ENCODE results near the gene ANKRD26. TPM values are rescaled to one million over a fixed set of nuclear protein-coding genes. Genes with fewer than 3 reads are reported as not detected.

Gene ANKRD26
- total and polyA plus RNA-seq, 9 of the 15 experiments (the other 6 are each of a cell fraction or from before 2014, with no cell fraction given), result 2.3 to 12.3 (median 4.9) TPM

DNA sequence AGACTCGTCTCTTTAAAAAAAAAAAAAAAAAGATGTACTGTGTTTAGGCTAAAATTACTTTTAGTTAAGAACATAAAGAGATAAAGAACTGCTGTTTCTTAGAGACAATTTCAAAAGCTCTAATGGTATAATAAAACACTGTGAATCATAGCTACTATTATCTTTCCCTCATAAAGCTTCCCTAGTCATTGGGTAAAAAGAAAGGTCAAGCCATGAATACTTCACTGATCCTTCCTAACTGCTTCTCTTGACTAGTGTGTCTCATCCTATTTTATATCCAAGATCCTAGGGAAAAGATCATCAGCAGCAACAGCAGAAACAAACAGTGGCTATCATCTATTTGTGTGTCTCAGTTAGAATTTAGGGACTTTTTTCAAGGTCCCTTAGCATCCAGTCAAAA is 43.4 kb upstream of the ANKRD26 start:
- ATAC-seq, result no peak
- H3K36me3 ChIP-seq (ENCODE audit: control insufficient read depth, insufficient read depth, low read length), result peaks cover 88% of the 10 kb centered on the region
- TF ChIP-seq, protein P1, sequence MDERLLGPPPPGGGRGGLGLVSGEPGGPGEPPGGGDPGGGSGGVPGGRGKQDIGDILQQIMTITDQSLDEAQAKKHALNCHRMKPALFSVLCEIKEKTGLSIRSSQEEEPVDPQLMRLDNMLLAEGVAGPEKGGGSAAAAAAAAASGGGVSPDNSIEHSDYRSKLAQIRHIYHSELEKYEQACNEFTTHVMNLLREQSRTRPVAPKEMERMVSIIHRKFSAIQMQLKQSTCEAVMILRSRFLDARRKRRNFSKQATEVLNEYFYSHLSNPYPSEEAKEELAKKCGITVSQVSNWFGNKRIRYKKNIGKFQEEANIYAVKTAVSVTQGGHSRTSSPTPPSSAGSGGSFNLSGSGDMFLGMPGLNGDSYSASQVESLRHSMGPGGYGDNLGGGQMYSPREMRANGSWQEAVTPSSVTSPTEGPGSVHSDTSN (CRISPR knock-in tag; IDR thresholded peaks at IDR 0.05; ENCODE audit: low read depth), result no peak
- TF ChIP-seq, protein P1 (tag; conservative IDR thresholded peaks at IDR 0.05; ENCODE audit: low read depth), result no peak
- TF ChIP-seq MCM2 (IDR thresholded peaks at IDR 0.05; ENCODE audit: low read depth), result no peak
- no peak for TF ChIP-seq ZNF124 (CRISPR knock-in tag; IDR thresholded peaks at IDR 0.05)
- no peak for TF ChIP-seq C11orf30 (IDR thresholded peaks at IDR 0.05; ENCODE audit: low read depth)
- no peak for FAIRE-seq
- ChIA-PET POLR2A (interaction anchor here (0.7 to 1.8 kb wide), 2 partner anchors 9 to 10 kb away, joined by 3 to 12 read pairs; partner anchors contain the start of genes MASTL and YME1L1), CTCF (ENCODE audit: low intra/inter-chr PET ratio) (no interaction called here)
- WGBS (ENCODE audit: insufficient coverage, low coverage, missing lambda C conversion rate), result no CpG with 5 or more reads among the region's 1 CpG
- no peak overlapping the region for H3K27ac ChIP-seq (ENCODE audit: extremely low read depth, low read depth, low read length)
- no peak overlapping the region for H3K4me2 ChIP-seq (ENCODE audit: insufficient read depth, low read length)
- intact Hi-C loops (cut with micrococcal nuclease), result no loop called here
- H3K4me1 ChIP-seq (replicated peaks in 1 of 2; ENCODE audit: control insufficient read depth in 2 of 2, insufficient read depth in 2 of 2, low read length in 2 of 2), result no peaks in the 10 kb centered on the region; a peak in 1 of 5 replicates
- H4K20me1 ChIP-seq (replicated peaks; ENCODE audit: control insufficient read depth, insufficient read depth, low read length), result no peaks in the 10 kb centered on the region
- in situ Hi-C loops (cut with MboI), result no loop called here
- DNase-seq (ENCODE audit: extremely low read depth in 1 of 4, low spot score in 3 of 4), result no peak
- no TSS peak for BruUV-seq (replicated peaks)
- H3K9me3 ChIP-seq (replicated peaks; ENCODE audit: control insufficient read depth, insufficient read depth, low read depth, low read length), result no peaks in the 10 kb centered on the region
- no peak overlapping the region for H3K4me3 ChIP-seq
- H3K9me1 ChIP-seq (ENCODE audit: control insufficient read depth, insufficient read depth, low read length), result no peaks in the 10 kb centered on the region
- H2AFZ ChIP-seq (ENCODE audit: low read depth, low read length), result no peak overlapping the region
- H3K27me3 ChIP-seq (ENCODE audit: control insufficient read depth in 2 of 2, insufficient read depth in 2 of 2, low read length in 2 of 2), result no peaks in the 10 kb centered on the region
- H3K79me2 ChIP-seq (ENCODE audit: control insufficient read depth, insufficient read depth, low read length), result peaks cover 38% of the 10 kb centered on the region
- no peak overlapping the region for H3K9ac ChIP-seq (ENCODE audit: insufficient read depth in 1 of 2, low read depth in 2 of 2, low read length in 2 of 2)

Data from K562 (cell line).